ENCODE measurements around the gene FPR1.

FPR1 gene

DNA sequence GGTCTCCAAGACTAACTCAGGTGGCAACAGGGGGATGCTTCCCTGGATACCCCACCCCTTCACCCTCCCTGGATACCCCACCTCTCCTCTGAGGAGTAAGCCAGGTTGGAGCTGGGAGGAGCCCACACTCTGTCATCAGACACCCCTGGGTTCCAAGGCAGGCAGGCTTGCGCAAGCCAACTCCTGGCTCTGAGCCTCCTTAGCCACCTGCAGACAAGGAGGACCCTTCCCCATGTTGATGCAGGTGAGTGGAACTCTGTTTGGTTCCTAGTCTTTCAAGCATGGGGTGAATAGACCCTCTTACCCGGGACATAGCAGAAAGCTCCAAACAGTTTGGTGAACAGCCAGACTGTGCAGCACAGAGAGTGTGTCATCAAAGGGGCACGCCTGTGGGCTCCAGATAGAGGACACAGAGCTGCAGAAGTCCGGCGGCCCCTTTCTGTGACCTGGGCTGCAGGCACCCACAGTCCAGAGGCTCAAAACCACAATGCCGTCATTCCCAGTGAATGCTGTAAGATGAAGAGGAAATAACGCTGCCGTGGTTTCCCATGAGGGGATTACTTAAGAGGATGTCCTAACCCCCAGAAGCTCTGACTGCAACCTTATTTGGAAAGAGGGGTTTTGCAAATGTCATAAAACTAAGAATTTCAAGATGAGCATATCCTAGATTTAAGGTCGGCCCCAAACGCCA is 15.8 kb downstream of the FPR1 start:
- DNase-seq: peak; percentile 99

DNA sequence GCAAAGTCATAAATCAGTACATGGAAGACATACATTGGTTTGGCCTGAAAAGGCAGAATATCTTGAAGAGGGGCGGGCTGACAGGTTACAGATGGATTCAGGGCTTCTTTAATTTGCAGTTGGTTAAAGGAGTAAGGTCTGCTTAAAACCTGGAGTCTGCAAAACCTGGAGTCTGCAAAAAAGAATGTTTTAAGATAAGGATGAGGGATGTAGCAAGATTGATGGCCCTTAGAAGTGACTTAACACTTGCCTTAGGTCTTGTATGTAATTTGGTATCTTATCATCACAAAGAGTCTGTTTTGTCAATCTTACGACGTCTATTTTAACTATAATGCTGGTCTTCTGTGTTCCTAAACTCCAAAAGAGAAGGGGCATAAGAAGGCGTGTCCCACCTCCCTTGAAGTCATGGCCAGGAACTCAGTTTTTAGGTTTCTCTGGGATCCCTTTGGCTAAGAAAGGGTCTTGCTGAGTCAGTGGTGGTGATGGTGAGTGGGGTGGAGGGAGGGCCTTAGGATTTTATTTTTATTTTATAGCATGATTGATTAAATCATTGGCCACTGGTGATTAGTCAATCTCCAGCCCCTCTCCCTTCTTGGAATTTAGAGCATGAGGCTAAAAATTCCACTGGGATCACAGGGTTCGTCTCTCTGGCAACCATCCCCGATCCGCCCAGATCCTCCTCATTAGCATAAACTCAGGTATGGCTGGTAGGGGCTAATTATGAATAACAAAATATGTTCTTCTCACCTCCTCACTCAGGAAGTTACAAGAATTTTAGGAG is 17.7 kb downstream of the FPR1 start:
- DNase-seq: no peak

DNA sequence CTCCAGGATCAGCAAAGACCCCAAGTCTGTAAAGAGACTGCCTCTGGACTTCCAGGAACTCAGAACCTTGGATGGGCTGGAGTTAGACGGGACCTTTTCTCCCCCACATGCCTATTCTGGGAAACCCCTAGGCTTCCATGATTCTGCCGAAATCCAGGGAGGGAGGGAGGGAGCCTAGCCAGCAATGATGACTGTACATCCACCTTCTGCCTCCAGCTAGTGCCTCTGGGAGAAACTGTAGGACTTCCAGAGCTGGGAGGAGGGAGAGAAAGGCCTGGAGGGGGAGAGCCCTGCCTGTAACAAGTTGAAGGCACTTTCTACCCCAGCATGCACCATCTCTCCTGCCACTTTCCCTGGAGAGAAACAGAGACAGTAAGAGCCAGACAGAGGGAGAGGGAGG is 21.9 kb downstream of the FPR1 start:
- DNase-seq: no peak

DNA sequence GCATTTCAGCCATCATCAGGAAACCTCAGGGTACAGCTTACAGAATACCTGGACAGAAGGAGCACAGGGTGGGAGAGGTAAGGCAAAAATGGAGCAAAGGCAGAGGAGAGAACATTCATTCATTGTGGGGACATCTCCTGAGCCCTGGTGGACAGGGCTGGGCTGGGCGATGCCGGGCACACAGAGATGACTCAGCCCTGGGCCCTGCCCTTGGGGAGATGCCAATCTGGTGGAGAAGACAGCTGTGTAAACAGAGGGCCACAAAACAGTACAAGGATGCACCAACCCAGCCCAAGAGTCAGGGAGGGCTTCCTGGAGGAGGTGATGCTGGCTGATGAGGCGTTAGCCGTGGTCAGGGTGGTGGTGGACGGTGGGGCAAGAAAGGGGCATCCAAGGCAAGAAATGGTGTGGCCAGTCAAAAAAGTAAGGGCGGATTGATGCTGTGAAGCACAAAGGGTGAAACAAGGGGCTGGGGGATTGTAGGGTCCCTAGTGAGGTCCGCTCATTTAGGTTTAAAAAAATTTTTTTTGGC is 24.3 kb downstream of the FPR1 start:
- DNase-seq: no peak

DNA sequence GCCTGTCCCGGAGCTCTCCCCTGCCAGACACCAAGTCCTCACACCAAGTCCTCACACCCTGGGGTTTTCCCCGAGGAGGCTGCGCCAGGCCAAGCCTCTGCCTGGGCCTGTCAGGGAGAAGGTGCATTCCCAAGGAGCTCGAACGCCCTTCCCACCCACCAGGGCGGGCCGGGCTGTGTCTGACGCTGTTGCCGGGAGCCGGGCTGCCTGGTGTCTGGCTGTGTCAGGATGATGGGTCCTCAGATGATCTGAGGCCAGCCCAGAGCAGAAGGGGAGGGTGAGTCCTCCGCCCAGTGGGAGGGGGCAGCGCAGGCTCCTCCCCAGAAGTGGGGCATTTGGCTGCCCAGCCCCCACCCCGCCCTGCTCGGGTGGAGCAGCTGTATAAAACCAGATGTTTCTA is 25.6 kb downstream of the FPR1 start:
- DNase-seq: peak; percentile 88

DNA sequence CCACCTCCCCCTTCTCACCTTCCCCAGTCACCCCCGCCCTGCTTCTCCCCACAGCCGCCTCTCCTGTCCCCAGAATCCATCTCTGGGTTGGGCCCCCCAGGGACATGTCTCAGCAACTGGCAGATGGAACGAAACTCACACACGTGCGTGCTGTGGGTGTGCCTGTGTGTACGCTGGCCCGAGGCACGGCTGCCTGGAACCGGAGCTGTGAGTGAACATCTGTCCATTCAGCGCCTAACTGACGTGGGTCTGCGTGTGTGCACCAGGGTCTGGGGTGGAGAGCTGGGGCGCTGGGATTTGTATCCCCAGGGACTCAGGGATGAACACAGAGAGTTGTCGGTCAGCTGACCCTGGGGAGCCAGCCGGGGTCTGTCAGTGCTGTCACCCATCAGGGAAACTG is 27.1 kb downstream of the FPR1 start:
- DNase-seq: no peak

DNA sequence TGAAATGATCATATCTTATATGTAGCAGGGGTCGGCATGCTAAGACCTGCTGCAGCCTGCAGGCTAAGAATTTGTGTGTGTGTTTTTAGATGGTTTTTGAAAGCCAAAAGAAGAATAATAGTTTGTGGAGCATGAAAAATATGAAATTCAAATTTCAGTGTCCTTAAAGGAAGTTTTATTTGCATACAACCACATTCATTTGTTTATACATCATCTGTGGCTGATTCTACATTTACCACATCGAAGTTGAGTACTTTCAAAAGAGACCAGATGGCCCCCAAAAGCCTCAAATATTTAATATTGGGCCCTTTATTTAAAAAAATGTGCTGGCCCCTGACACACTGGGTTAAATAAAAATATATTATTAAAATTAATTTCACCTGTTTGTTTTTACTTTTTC is 29.2 kb downstream of the FPR1 start:
- no peak for DNase-seq

DNA sequence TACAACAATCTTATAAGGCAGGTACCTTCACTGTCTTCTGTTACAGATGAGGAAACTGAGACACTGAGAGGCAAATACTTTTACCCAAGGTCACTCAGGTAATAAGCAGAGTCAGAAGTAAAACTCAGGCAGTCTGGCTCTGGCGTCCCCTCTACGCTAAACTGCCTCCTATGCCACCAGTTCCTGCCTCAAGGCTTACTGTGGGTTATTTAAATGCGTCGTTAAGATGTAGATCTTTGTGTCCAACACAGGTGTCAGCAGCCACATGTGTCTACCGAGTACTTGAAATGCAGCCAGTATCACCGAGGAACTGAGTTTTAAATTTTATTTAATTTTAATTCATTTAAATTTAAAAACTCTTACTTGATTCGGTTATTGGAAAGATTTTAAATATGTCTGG is 29.8 kb downstream of the FPR1 start:
- no peak for DNase-seq

DNA sequence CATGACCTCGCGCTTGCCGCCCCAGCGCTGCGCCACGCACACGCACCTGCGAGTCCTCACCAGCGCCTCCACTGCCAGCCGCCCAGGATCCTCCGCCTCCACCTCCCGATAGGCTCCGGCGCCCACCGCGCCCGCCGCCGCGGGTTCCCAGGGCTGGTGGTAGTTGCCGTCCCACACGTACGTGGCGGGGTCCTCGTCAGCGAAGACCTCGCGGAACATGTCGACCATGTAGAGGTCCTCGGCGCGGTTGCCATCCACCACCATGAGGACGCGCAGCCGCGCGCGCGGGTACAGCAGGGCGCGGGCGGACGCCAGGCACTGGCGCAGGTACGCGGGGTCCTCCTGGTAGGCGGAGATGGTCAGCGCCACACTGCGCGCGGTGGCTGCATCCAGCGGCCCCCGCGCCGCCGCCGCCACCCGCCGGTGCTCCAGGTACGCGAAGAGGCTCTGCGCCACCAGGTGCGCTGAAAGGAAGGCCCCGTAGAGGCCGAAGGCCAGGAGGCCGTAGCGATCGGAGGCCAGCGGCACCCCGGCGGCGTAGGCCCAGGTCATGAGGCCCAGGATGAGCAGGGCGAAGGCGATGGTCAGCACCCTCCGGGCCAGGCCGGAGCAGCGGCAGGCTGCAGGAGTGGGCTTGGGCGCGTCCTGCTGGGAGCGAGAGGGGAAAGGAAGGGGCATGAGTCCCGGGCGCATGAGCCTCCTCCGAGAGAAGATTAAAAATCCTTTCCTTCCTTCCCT is 32.3 kb downstream of the FPR1 start:
- no peak for DNase-seq

DNA sequence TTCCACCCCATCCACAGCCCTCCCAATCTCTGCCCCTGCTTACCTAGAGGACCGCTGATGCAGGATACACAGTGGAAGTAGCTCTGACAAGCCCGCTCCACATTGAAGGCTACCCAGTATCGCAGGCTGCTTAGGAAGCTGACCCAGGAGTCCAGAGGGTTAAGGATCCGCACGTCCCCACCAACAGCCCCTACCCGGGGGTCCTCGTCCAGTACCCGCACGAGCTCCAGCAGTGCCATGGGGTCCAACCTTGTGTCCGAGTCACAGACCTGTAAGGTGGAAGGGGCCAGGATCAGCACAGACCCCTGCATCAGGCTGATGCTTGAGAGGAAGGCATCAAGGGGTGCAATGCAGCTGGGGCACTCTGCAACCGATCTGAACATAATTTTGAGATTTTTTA is 34.8 kb downstream of the FPR1 start:
- DNase-seq: no peak

DNA sequence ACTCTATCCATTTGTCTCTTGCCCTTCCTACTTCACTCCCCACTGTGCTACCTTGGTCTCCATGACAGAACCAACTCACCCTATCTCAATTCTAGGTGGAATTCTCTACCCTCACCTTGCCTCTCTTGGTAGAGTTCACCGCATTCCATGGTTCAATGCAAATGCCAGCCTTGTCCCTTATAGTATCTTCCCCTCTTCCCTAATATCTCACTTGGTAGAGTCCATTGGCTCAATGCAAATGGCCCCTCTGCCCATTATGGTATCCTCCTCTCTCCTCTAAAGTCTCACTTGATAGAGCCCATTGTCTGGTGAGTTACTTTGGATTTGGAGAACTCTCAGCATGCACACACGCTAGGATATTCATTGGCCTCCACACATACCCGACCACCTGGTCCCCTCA is 35.8 kb downstream of the FPR1 start:
- no peak for DNase-seq

DNA sequence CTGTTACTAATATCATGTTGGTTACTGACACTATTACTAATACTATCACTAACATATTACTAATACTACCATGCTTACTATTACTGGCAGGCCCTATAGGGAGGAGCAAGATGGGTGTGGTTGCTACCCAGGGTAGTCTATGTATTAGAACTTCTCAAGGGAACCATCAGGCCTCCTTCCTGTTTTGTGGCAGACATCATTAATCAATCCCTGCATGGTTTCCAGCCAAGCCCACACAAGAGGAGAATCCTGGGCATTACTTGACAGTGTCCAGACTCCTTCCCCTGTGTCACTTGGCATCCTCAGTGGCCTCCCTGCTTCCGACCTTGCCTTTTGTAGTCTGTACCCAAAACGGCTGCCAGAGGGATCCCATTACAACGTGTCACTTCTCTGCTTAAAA is 36.8 kb downstream of the FPR1 start:
- DNase-seq: peak; percentile 62

DNA sequence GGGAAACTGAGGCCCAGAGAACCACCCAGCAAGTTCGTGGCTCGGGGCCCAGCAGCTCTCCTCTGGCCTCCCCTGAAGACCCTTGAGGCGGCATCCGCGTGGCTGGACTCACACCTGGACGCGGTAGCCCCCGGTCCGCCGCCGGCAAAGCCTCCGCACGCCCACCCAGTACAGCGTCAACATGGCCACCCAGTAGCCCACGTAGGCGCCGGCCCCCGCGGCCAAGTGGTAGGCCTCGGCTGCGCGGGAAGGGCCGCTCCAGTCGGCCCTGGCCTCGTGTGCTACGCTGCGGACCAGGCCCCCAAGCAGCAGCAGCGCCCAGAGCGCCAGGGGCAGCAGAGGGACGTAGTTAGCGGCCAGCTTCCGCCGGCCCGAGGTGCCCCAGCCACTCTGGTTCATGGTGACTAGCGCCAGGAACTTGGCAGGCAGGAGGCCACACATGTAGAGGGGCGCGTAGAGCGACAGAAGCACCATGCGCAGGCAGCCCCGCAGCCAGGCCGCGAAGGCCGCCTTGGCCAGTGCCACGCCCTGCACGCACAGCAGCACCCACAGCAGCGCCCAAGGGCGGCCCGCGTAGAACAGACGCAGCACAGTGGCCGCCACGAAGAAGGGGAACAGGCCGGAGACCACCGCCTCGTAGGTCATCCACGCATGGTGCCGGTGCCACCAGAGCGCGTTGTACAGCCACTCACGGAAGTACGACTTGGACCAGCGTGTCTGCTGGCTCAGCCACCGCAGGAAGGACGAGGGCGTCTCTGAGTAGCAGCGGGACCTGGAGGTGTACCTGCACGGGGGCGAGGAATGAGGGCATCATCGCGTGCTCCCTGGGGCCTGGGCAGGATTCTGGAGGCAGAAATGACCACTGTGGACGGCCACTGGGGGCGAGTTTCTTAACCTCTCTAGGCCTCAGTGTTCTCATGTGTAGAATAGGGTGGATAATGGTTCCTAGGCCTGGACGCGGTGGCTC is 38.1 kb downstream of the FPR1 start:
- DNase-seq: no peak

DNA sequence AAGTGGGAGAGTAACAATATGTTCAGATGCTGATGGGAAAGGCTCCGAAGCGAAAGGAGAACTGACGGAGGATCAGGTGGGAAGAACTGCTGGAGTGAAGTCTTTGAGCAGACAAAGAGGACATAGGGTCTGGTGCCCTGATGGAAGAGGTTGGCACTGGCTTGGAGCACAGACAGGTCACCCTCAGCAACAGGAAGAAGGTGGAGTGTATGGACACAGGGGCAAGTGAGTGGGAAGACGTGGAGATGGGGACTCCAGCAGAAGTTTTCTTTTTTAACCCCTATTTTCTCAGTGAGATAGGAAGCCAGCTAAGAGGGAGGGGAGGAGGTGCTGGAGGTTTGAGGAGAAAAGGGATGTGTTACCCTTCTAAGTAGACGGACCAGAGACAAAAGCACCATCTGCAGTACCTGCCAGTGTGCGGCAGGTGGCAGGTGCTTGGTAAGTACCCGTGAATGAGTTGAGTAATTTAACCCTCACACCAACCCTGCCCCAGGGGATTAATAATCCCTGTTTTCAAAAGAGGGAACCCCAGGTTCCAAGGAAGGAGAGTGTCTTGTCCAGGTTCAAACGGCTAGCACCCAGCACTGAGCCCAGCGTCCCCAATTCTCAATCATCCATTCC is 39.1 kb downstream of the FPR1 start:
- DNase-seq: peak; percentile 34

DNA sequence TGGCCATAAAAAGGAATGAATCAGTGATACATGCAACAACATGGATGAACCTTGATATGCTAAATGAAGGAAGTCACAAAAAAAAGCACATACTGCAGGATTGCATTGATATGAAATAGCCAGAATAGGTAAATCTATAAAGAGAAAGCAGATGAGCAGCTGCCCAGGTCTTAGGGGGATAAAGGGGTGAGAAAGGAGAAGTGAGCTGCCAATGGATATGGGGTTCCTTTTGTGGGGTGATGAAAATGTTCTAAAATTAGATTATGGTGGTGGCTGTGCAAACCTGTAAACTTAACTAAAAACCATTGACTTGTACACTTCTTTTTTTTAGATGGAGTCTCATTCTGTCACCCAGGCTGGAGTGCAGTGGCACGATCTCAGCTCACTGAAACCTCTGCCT is 40.0 kb downstream of the FPR1 start:
- DNase-seq: peak; percentile 39

DNA sequence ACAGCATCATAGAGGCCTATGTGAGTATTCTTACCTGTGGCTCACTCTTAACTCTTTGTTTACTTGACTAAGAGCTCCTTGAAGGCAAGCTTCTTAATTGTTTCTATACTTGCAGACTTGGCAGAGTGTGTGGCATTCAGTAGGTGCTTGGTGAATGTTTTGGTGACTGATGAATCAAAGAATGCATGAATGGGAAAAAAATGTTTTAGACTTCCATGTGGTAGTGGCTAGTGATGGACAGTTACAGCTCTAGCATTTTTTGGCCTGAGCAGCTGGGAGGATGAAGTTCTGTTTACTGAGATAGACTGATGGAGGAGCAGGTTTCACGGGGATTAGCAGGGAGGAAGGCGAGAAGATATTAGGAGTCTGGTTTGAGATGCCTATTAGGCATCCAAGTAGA is 41.5 kb downstream of the FPR1 start:
- no peak for DNase-seq

DNA sequence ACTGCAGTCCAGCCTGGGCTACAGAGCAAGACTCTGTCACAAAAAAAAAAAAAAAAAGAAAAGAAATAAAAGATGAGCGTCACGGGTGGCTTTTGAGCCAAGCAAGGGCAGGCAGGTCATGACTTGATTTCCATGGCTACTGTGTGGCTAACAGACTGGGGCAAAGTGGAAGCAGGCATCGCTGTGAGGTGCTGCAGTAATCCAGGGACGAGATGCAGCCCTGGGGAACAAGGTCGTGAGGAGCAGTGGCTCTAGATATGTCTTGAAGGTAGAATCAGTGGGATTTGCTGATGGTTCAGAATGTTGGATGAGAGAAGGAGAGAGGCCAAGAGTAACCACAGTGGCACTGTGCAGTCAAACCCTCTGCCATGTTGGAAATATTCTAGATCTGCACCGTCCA is 42.1 kb downstream of the FPR1 start:
- no peak for DNase-seq

DNA sequence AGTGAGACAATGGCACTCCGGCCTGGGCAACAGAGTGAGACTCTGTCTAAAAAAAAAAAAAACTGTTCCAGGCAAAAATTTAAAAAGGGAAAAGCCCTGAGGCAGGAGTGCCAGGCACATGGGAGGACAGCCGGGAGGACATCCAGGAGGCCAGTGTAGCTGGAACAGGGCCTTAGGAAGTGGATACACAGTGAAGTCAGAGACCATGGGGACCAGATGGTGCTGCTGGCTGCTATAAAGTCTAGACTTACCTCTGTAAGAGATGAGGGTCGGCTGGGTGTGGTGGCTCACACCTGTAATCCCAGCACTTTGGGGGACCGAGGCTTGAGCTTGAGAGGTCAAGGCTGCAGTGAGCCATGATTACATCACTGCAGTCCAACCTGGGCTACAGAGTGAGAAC is 42.9 kb downstream of the FPR1 start:
- no peak for DNase-seq

DNA sequence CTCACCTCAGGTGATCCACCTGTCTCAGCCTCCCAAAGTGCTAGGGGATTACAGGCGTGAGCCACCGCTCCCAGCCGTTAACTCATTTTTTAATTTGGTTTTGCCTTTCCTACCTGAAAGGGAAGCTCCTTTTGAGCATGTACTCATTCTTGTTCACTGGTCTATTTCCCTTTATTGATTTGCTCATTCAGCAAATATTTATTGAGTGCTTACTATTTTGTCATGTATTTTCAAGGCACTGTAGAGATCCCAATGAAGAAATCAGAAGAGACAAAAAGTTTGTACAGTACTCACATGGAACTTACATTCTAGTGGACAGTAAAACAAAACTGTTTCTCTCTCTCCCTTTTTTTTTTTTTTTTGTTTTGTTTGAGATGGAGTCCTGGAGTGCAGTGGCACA is 44.8 kb downstream of the FPR1 start:
- no peak for DNase-seq

DNA sequence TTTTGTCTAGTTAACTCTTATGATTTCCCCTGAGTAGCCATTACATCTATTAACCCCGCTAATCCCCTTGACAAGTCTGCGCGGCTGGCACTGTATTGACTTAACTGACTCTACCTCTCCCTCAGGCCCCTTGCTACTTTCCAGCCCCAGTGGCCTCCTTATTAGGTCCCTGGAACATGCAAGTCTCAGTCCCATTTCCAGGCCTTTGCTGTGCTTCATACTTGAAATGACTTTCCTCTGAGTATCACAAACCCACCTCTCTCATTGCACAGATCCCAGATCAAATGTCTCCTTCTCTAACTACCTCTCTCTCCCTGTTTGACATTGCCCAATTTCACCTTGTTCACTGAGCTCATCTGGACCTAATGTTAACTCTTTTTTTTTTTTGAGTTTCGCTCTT is 45.4 kb downstream of the FPR1 start:
- DNase-seq: no peak

DNA sequence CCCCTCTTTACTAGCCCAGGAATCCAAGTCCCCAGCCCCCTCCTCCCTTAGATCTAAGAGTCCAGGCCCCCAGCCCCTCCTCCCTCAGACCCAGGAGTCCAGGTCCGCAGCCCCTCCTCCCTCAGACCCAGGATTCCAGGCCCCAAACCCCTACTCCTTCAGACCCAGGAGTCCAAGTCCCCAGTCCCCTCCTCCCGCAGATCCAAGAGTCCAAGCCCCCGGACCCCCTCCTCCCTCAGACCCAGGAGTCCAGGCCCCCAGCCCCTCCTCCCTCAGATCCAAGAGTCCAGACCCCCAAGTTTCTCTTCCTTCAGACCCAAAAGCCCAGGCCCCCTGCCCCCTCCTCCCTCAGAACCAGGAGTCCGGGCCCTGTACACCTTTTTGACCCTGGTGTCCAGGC is 47.1 kb downstream of the FPR1 start:
- no peak for DNase-seq

All from MV-4-11 (cell line).